HL-60 (cell line): Measurements from ENCODE around the gene MED15.

Source experiments
- DNase-seq, 2 experiments: peaks; one replicate each; pipeline ENCODE4 v3.0.0-alpha.2; 2010 to 2020; ENCODE audit warnings: low read depth in 1 of 2, low spot score in 1 of 2
- H3K27ac ChIP-seq: fragments of 250-450 bp; sonication (Bioruptor Pico); replicated peaks from 2 replicates; pipeline ENCODE4 v1.5.1; 2020; ENCODE audit warnings: mild to moderate bottlenecking, moderate library complexity
- H3K27me3 ChIP-seq: fragments of 250-450 bp; sonication (Bioruptor Pico); 2 replicates; pipeline ENCODE4 v1.5.1; 2021; ENCODE audit warnings: mild to moderate bottlenecking, moderate library complexity; ENCODE audit not compliant: insufficient read depth, poor library complexity, severe bottlenecking
- H3K4me3 ChIP-seq: replicated peaks from 2 replicates; pipeline ENCODE4 v1.5.1; 2011; ENCODE audit warnings: mild to moderate bottlenecking, control low read depth, low read length; ENCODE audit not compliant: insufficient read depth
- CTCF ChIP-seq: IDR thresholded peaks from one replicate; pipeline ENCODE4 v1.5.1; 2011; ENCODE audit warnings: low read length, control low read depth, inconsistent platforms; ENCODE audit not compliant: insufficient read depth
- GABPA ChIP-seq: IDR thresholded peaks from 2 replicates; pipeline ENCODE4 v1.6.1; 2012; ENCODE audit warnings: low read depth
- POLR2AphosphoS5 ChIP-seq: IDR thresholded peaks from 2 replicates; pipeline ENCODE4 v1.6.1; 2012; ENCODE audit warnings: low read depth
- REST ChIP-seq: IDR thresholded peaks from 2 replicates; pipeline ENCODE4 v1.6.1; 2012; ENCODE audit warnings: low read depth; ENCODE audit not compliant: insufficient replicate concordance
- SPI1 ChIP-seq: IDR thresholded peaks from 2 replicates; pipeline ENCODE4 v1.6.1; 2012; ENCODE audit warnings: low read depth, mild to moderate bottlenecking, borderline replicate concordance

Gene MED15

GRCh38 chr22:20584029-20584871 lies 76.8 kb downstream of the MED15 start:
- no peak for TF ChIP-seq SPI1
- no peak for TF ChIP-seq POLR2AphosphoS5
- TF ChIP-seq CTCF = no peak
- TF ChIP-seq REST = no peak
- TF ChIP-seq GABPA = no peak
- Histone ChIP-seq H3K27me3 (no peaks in the 10 kb centered on the region), H3K27ac (no peak overlapping the region), H3K4me3 (no peak overlapping the region)
- DNase-seq = no peak

- Histone ChIP-seq H3K27me3 (no peaks in the 10 kb centered on the region), H3K27ac (no peak overlapping the region), H3K4me3 (no peak overlapping the region)
- TF ChIP-seq REST (no peak), POLR2AphosphoS5 (peak; percentile 19; the same call in 1 of the 2 replicates)
- DNase-seq = no peak
Observed at GRCh38 chr22:20584872-20585638, 77.6 kb downstream of the MED15 start.

DNA sequence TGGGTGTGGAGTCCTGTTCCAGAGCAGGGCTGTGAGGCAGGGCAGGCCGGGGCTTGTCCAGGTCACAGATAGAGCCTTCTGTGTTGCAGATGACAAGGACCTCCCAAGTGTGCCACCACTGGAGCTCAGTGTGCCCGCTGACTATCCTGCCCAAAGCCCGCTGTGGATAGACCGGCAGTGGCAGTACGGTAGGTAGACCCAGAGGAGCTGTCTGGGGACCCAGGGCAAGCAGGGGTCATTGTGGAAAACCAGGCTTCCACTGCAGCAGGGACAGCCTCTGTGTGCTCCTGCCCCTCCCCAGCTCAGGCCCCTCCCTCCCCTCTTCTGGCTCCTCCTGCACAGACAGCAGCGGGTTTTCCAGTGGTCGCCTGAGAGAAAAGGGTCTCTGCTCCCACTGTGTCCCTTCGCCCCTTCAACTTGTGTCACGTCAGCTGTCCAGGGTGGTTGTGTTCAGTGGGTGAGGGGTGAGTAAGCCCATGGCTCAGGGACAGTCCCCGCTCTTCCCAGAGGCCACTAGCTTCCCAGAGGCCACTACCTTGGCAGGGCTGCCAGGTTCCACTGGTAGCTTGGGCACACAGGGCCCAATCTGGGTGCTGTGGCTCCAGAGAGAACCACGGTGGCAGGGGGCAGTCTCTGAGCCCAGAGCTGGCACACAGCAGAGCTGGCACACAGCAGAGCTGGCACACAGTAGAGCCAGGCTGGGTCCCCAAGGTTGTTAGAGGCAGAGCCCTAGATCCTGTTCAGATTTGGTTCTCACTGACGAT lies 78.4 kb downstream of the MED15 start:
- TF ChIP-seq GABPA (no peak), REST (no peak)
- Histone ChIP-seq H3K27ac (no peak overlapping the region), H3K4me3 (no peak overlapping the region), H3K27me3 (no peaks in the 10 kb centered on the region)
- DNase-seq = no peak
